Measurements from ENCODE around the gene SLC10A7.
A peak's percentile ranks its signal among the peaks of the same experiment; 100 is the strongest.

Gene SLC10A7

GRCh38 chr4:146439437-146439836 lies 82.3 kb downstream of the SLC10A7 start:
- H3K4me3 ChIP-seq (ENCODE audit: low read depth, low read length), result no peak overlapping the region
- TF ChIP-seq CTCF (conservative IDR thresholded peaks at IDR 0.05; ENCODE audit: low read depth, low read length), result no peak
- DNase-seq (ENCODE audit: low read depth), result no peak

GRCh38 chr4:146437778-146438177 lies 84.0 kb downstream of the SLC10A7 start:
- DNase-seq (ENCODE audit: low read depth), result no peak
- no peak overlapping the region for H3K4me3 ChIP-seq (ENCODE audit: low read depth, low read length)
- no peak for TF ChIP-seq CTCF (conservative IDR thresholded peaks at IDR 0.05; ENCODE audit: low read depth, low read length)

- peak; percentile 26 for DNase-seq (ENCODE audit: low read depth)
- no peak for TF ChIP-seq CTCF (conservative IDR thresholded peaks at IDR 0.05; ENCODE audit: low read depth, low read length)
- H3K4me3 ChIP-seq (ENCODE audit: low read depth, low read length), result no peak overlapping the region
Measured at GRCh38 chr4:146436423-146437162, 85.1 kb downstream of the SLC10A7 start.

GRCh38 chr4:146435962-146436361 lies 85.8 kb downstream of the SLC10A7 start:
- TF ChIP-seq CTCF (conservative IDR thresholded peaks at IDR 0.05; ENCODE audit: low read depth, low read length), result no peak
- no peak overlapping the region for H3K4me3 ChIP-seq (ENCODE audit: low read depth, low read length)
- DNase-seq (ENCODE audit: low read depth), result no peak

- DNase-seq (ENCODE audit: low read depth), result no peak
- no peak overlapping the region for H3K4me3 ChIP-seq (ENCODE audit: low read depth, low read length)
- TF ChIP-seq CTCF (conservative IDR thresholded peaks at IDR 0.05; ENCODE audit: low read depth, low read length), result no peak
Measured at GRCh38 chr4:146432065-146432464, 89.7 kb downstream of the SLC10A7 start.

- peak; percentile 55 for DNase-seq (ENCODE audit: low read depth)
- no peak overlapping the region for H3K4me3 ChIP-seq (ENCODE audit: low read depth, low read length)
- TF ChIP-seq CTCF (conservative IDR thresholded peaks at IDR 0.05; ENCODE audit: low read depth, low read length), result no peak
Measured at GRCh38 chr4:146428298-146428697, 93.4 kb downstream of the SLC10A7 start.

- TF ChIP-seq CTCF (conservative IDR thresholded peaks at IDR 0.05; ENCODE audit: low read depth, low read length), result no peak
- no peak overlapping the region for H3K4me3 ChIP-seq (ENCODE audit: low read depth, low read length)
- no peak for DNase-seq (ENCODE audit: low read depth)
Measured at GRCh38 chr4:146417822-146418221, 103.9 kb downstream of the SLC10A7 start.
